Panc1 (cell line): ENCODE data around the gene PRDM12. TPM values are rescaled to one million over a fixed set of nuclear protein-coding genes. Genes with fewer than 3 reads are reported as not detected.

Experiments used
- ATAC-seq: fragments of 200-7000 bp; cut with Tn5 transposase; 2 replicates; pipeline ENCODE4 v1.9.1; 2020; ENCODE audit warnings: mild to moderate bottlenecking, moderate library complexity
- BruUV-seq: library from RNA; stranded (reverse); fragments of 400-500 nt; replicated peaks from 2 replicates; lab custom pipeline; 2021; lab: Mats Ljungman, UMichigan
- CTCF ChIA-PET: fragments of 300-600 bp; sonication (Branson Sonifier 250); formaldehyde crosslinking; loops from one replicate; lab custom pipeline; 2022; ENCODE audit warnings: antibody characterized with exemption; lab: Charles Lee
- POLR2A ChIA-PET: fragments of 300-600 bp; sonication (Branson Sonifier 250); formaldehyde crosslinking; loops from one replicate; lab custom pipeline; 2022; ENCODE audit warnings: antibody characterized with exemption; lab: Charles Lee
- DNase-seq: peaks from one replicate; pipeline ENCODE4 v3.0.0-alpha.2; 2010; ENCODE audit warnings: low read depth, low spot score
- H3K27ac ChIP-seq: 2 replicates; pipeline ENCODE4 v1.5.1; 2011; ENCODE audit warnings: mild to moderate bottlenecking, low read length, inconsistent platforms
- H3K27me3 ChIP-seq: fragments of 200-500 bp; sonication (Bioruptor generic); 2 replicates; pipeline ENCODE4 v1.6.0; 2014; ENCODE audit warnings: low read length, inconsistent platforms; ENCODE audit not compliant: control insufficient read depth, insufficient read depth
- H3K36me3 ChIP-seq: fragments of 200-500 bp; sonication (Bioruptor generic); 2 replicates; pipeline ENCODE4 v1.5.1; 2014; ENCODE audit warnings: inconsistent platforms, mild to moderate bottlenecking, low read length, moderate library complexity; ENCODE audit not compliant: control insufficient read depth, insufficient read depth
- H3K4me1 ChIP-seq: 2 replicates; pipeline ENCODE4 v1.5.1; 2011; ENCODE audit warnings: inconsistent platforms, mild to moderate bottlenecking, low read length, moderate library complexity; ENCODE audit not compliant: control insufficient read depth, insufficient read depth
- H3K4me3 ChIP-seq, 2 experiments: 2 replicates each; pipeline ENCODE4 v1.5.1; 2011 to 2012; ENCODE audit warnings: low read depth in 2 of 2, low read length in 2 of 2, mild to moderate bottlenecking in 2 of 2, inconsistent platforms in 1 of 2, moderate library complexity in 1 of 2
- H3K9me3 ChIP-seq: fragments of 200-500 bp; sonication (Bioruptor generic); 2 replicates; pipeline ENCODE4 v1.5.1; 2014; ENCODE audit warnings: low read depth, mild to moderate bottlenecking, inconsistent platforms, low read length, moderate library complexity; ENCODE audit not compliant: control insufficient read depth, insufficient read depth
- CTCF ChIP-seq: fragments of 450-650 bp; IDR thresholded peaks from 2 replicates; pipeline ENCODE4 v1.5.1; 2017; ENCODE audit warnings: mild to moderate bottlenecking
- POLR2AphosphoS5 ChIP-seq: IDR thresholded peaks from 2 replicates; pipeline ENCODE4 v1.6.1; 2012; ENCODE audit warnings: mild to moderate bottlenecking, low read depth, low read length, moderate library complexity
- SIN3A ChIP-seq: IDR thresholded peaks from 2 replicates; pipeline ENCODE4 v1.6.1; 2012; ENCODE audit warnings: low read depth, mild to moderate bottlenecking, low read length, moderate library complexity, borderline replicate concordance; ENCODE audit not compliant: insufficient read depth
- TCF7L2 ChIP-seq: IDR thresholded peaks from 2 replicates; pipeline ENCODE4 v1.6.1; 2011; ENCODE audit warnings: mild to moderate bottlenecking, low read depth, low read length, inconsistent platforms
- in situ Hi-C: cut with HindIII; loops from 2 replicates; pipeline ENCODE4 v1.10.0; 2016; ENCODE audit warnings: low sequenced_read_pairs, low pct_unique_long_range_greater_than_20kb
- intact Hi-C: fragments of 100-400 bp; cut with micrococcal nuclease; formaldehyde crosslinking; loops from one replicate; pipeline ENCODE4 v1.10.0; 2022; ENCODE audit not compliant: unreplicated experiment
- total RNA-seq: library from RNA; stranded (reverse); gene quantifications from one replicate; pipeline ENCODE4 v1.2.1, GENCODE V29; 2021; ENCODE audit not compliant: unreplicated experiment
- TF ChIP-seq, protein P1 (sequence below), 2 experiments: IDR thresholded peaks; 2 replicates each; pipeline ENCODE4 v1.6.1; 2011 to 2012; ENCODE audit warnings: low read depth in 2 of 2, control low read depth in 1 of 2, low read length in 1 of 2, mild to moderate bottlenecking in 1 of 2, moderate library complexity in 1 of 2; ENCODE audit not compliant: insufficient read depth in 1 of 2

PRDM12 gene
- total RNA-seq, 1 experiment from 2014 or later = 0.08 TPM

- TF ChIP-seq CTCF (no peak), SIN3A (no peak), TCF7L2 (no peak), POLR2AphosphoS5 (no peak)
- TF ChIP-seq, protein P1, sequence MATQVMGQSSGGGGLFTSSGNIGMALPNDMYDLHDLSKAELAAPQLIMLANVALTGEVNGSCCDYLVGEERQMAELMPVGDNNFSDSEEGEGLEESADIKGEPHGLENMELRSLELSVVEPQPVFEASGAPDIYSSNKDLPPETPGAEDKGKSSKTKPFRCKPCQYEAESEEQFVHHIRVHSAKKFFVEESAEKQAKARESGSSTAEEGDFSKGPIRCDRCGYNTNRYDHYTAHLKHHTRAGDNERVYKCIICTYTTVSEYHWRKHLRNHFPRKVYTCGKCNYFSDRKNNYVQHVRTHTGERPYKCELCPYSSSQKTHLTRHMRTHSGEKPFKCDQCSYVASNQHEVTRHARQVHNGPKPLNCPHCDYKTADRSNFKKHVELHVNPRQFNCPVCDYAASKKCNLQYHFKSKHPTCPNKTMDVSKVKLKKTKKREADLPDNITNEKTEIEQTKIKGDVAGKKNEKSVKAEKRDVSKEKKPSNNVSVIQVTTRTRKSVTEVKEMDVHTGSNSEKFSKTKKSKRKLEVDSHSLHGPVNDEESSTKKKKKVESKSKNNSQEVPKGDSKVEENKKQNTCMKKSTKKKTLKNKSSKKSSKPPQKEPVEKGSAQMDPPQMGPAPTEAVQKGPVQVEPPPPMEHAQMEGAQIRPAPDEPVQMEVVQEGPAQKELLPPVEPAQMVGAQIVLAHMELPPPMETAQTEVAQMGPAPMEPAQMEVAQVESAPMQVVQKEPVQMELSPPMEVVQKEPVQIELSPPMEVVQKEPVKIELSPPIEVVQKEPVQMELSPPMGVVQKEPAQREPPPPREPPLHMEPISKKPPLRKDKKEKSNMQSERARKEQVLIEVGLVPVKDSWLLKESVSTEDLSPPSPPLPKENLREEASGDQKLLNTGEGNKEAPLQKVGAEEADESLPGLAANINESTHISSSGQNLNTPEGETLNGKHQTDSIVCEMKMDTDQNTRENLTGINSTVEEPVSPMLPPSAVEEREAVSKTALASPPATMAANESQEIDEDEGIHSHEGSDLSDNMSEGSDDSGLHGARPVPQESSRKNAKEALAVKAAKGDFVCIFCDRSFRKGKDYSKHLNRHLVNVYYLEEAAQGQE (IDR thresholded peaks at IDR 0.05; ENCODE audit: insufficient read depth in 1 of 2, low read depth in 2 of 2, low read length in 1 of 2) = no peak
- in situ Hi-C loops (no loop called here), intact Hi-C loops (no loop called here)
- Histone ChIP-seq H3K4me3 (peak overlapping the region; percentile 60 to 80), H3K9me3 (no peaks in the 10 kb centered on the region), H3K36me3 (peaks cover 8% of the 10 kb centered on the region; the same call in 1 of the 2 replicates), H3K4me1 (no peaks in the 10 kb centered on the region), H3K27ac (peak overlapping the region; percentile 55; the same call in 1 of the 2 replicates), H3K27me3 (no peaks in the 10 kb centered on the region)
- POLR2A ChIA-PET = no interaction called here
- DNase-seq (no peak), ATAC-seq (no peak)
- no TSS peak for BruUV-seq
- CTCF ChIA-PET = interaction anchor here (0.5 kb wide), 1 partner anchor 276 kb away, joined by 4 read pairs; no protein-coding TSS in a partner anchor
Measured at GRCh38 chr9:130689572-130689936, 25.2 kb downstream of the PRDM12 start.

GRCh38 chr9:130689937-130690700, 25.7 kb downstream of the PRDM12 start:
- POLR2A ChIA-PET = no interaction called here

GRCh38 chr9:130692321-130692720, 27.9 kb downstream of the PRDM12 start:
- H3K27me3 ChIP-seq = no peaks in the 10 kb centered on the region
- no peak overlapping the region for H3K4me3 ChIP-seq
- in situ Hi-C loops (no loop called here), intact Hi-C loops (no loop called here)
- ATAC-seq (no peak), DNase-seq (no peak)
- ChIA-PET CTCF (no interaction called here), POLR2A (no interaction called here)
- no peaks in the 10 kb centered on the region for H3K9me3 ChIP-seq
- H3K4me1 ChIP-seq = no peaks in the 10 kb centered on the region; the same call in 1 of the 2 replicates
- BruUV-seq = no TSS peak
- no peak for TF ChIP-seq CTCF
- no peak for TF ChIP-seq TCF7L2
- TF ChIP-seq SIN3A = no peak
- TF ChIP-seq, protein P1 (IDR thresholded peaks at IDR 0.05; ENCODE audit: insufficient read depth in 1 of 2, low read depth in 2 of 2, low read length in 1 of 2) = no peak
- no peak for TF ChIP-seq POLR2AphosphoS5
- no peak overlapping the region for H3K27ac ChIP-seq
- peaks cover 10% of the 10 kb centered on the region for H3K36me3 ChIP-seq

More at GRCh38 chr9:130689937-130690700, 25.7 kb downstream of the PRDM12 start:
- no peak for TF ChIP-seq SIN3A
- peak; percentile 57; the same call in 1 of the 2 replicates for TF ChIP-seq POLR2AphosphoS5
- H3K9me3 ChIP-seq = no peaks in the 10 kb centered on the region
- peak; percentile 80 for DNase-seq
- CTCF ChIA-PET = interaction anchor here (0.5 to 0.7 kb wide), 3 partner anchors 162 to 275 kb away, joined by 3 to 10 read pairs (median 4); no protein-coding TSS in a partner anchor
- in situ Hi-C loops (no loop called here), intact Hi-C loops (no loop called here)
- no peaks in the 10 kb centered on the region for H3K4me1 ChIP-seq
- H3K27me3 ChIP-seq = no peaks in the 10 kb centered on the region
- peaks cover 8% of the 10 kb centered on the region for H3K36me3 ChIP-seq
- ATAC-seq = peak; percentile 86
- peak overlapping the region; percentile 60 to 80 for H3K4me3 ChIP-seq
- BruUV-seq = no TSS peak
- peak overlapping the region; percentile 80 for H3K27ac ChIP-seq
